GM12874 (cell line): ENCODE measurements around the gene NRF1.

Source experiments
- TF ChIP-seq, protein P1 (sequence below): IDR thresholded peaks from 2 replicates; pipeline ENCODE4 v1.5.1; 2011; ENCODE audit warnings: low read depth, mild to moderate bottlenecking, control low read depth, low read length, moderate library complexity; ENCODE audit not compliant: insufficient read depth

The NRF1 gene

DNA sequence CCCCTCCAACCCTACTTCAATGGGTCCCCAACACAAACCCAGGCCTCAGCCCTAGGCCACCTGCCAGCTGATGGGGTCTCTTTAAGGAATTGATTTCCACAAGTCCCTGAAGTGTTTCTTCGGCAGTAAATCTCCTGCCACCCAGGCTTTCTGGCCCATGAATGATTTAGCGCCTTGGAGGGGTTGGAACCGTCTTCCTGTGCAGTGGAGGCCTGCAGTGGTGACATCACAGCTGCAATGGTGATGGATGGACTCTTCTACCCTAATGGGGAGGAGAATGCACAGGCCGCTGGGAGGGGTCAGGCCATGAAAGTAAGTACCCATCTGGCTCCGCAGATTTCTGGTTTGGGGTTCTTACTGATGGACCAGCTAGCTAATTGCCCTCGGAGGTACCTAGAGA, 177.5 kb downstream of the NRF1 start:
- TF ChIP-seq, protein P1, sequence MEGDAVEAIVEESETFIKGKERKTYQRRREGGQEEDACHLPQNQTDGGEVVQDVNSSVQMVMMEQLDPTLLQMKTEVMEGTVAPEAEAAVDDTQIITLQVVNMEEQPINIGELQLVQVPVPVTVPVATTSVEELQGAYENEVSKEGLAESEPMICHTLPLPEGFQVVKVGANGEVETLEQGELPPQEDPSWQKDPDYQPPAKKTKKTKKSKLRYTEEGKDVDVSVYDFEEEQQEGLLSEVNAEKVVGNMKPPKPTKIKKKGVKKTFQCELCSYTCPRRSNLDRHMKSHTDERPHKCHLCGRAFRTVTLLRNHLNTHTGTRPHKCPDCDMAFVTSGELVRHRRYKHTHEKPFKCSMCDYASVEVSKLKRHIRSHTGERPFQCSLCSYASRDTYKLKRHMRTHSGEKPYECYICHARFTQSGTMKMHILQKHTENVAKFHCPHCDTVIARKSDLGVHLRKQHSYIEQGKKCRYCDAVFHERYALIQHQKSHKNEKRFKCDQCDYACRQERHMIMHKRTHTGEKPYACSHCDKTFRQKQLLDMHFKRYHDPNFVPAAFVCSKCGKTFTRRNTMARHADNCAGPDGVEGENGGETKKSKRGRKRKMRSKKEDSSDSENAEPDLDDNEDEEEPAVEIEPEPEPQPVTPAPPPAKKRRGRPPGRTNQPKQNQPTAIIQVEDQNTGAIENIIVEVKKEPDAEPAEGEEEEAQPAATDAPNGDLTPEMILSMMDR = no peak

GRCh38 chr7:129789652-129790051, 178.1 kb downstream of the NRF1 start:
- TF ChIP-seq, protein P1 = no peak

DNA sequence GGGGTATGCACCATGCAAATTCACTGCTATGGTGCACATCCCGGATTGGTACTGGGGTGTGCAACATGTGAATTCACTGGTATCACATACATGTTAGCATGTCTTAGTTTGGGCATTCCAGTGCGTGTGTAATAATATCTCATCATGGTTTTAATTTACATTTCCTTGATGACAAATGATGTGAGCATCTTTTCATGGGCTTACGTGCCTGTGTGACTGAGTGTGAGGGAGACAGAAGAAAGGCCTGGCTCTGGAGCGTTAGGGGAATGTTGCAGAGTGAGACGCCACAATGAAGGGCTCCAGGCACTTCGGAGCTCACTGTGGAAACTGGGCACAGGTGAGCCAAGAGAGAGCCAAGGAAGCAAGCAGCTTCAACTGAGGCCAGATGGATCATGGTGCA, 178.6 kb downstream of the NRF1 start:
- TF ChIP-seq, protein P1 = no peak

DNA sequence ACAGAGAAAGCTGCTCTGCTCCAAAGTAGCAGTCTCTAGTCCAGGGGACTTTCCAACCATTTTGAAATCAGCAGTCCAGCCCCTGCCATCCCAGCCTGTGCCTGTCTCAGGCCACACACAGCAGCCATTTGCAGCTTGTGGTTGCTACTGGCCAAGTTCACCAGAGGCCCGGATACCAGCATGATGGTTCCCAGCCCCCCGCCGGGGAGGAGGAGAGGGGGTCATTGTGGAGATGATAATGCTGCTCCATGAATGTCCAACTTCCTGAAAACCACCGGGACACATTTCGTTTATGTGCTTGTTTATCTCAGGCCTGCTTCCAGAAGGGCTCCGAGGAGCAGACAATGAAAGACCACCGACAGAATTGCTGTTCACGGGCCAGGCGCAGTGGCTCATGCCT, 181.2 kb downstream of the NRF1 start:
- TF ChIP-seq, protein P1 = no peak

DNA sequence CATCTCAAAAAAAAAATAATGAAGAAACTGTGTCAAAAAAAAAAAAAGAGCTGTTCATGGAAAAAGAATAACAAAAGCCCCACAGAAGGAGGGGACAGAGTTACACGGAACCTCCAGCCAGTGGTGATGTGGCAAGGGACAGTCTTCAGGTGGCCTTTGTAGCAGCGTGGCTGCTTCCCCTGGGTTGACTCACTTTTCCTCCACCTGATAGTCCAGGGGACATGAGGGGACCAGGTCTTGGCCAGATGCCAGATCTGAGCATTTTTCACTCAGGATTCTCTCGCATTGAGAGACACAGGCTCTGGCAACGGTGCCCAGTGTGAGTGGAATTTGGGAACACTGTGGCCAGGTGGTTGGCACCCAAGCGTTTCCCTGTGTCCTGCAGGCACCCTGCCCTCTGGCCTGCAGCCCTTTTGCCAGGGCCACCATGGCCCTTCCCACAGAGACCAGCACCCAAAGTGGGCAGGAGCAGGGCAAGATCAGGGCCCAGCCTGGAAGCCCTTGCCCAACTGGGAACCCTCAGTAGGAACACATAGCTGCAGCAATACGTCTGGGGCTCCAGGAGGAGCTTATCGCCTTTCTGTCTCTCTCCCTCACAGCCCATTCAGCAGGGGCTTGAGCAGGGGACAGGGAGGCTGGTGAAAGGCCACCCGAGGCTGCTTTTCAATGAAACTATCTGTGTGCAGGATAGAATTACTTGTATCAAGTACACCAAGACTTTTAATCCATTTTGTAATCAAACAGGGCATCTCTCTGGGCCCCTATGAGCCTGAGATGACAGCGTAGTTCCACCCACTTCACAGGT, 182.2 kb downstream of the NRF1 start:
- TF ChIP-seq, protein P1 = no peak

- TF ChIP-seq, protein P1 = no peak
Observed at GRCh38 chr7:129796186-129796775, 184.8 kb downstream of the NRF1 start.

GRCh38 chr7:129797214-129797789, 185.8 kb downstream of the NRF1 start:
- TF ChIP-seq, protein P1 = no peak
